Occipital lobe (tissue), 2 donors: ENCODE measurements around the gene NAMPT. TPM values are rescaled to one million over a fixed set of nuclear protein-coding genes. Genes with fewer than 3 reads are reported as not detected.
"Not testable (repeated sequence)": the region's sequence is repeated elsewhere in the genome, so short reads cannot be mapped to it uniquely, and the experiment has no call there.

Experiments used
- DNase-seq: peaks from one replicate; lab custom pipeline; 2025; lab: John Stamatoyannopoulos, UW
- total RNA-seq: library from RNA; depleted of rRNA; stranded (reverse); fragments of >200 nt; gene quantifications from one replicate; pipeline ENCODE4 v1.2.3, GENCODE V29; 2014

NAMPT gene
- 83.3 TPM for total RNA-seq

GRCh38 chr7:106284714-106285050 lies at the start of gene NAMPT:
NAMPT (minus strand) TSS chr7:106284983; CDS start chr7:106284884, 99 bp downstream.
- no peak for DNase-seq

GRCh38 chr7:106332201-106332600 lies 47.4 kb upstream of the NAMPT start:
- DNase-seq: no peak

GRCh38 chr7:106331441-106332175 lies 46.8 kb upstream of the NAMPT start:
- no peak for DNase-seq

- DNase-seq: no peak
These were observed 45.4 kb upstream of the NAMPT start for GRCh38 chr7:106329971-106330733.

GRCh38 chr7:106329408-106329807 lies 44.6 kb upstream of the NAMPT start:
- no peak for DNase-seq

GRCh38 chr7:106327538-106328481 lies 43.0 kb upstream of the NAMPT start:
- DNase-seq: no peak

GRCh38 chr7:106326594-106327537 lies 42.1 kb upstream of the NAMPT start:
- DNase-seq: no peak

- not testable (repeated sequence) for DNase-seq
These were observed 39.7 kb upstream of the NAMPT start for GRCh38 chr7:106324509-106324908.

GRCh38 chr7:106320254-106320770 lies 35.5 kb upstream of the NAMPT start:
- DNase-seq: not testable (repeated sequence)

GRCh38 chr7:106318482-106318881 lies 33.7 kb upstream of the NAMPT start:
- DNase-seq: no peak

- DNase-seq: no peak
These were observed 33.2 kb upstream of the NAMPT start for GRCh38 chr7:106317971-106318370.

- DNase-seq: no peak
These were observed 32.2 kb upstream of the NAMPT start for GRCh38 chr7:106316947-106317346.

- no peak for DNase-seq
These were observed 30.1 kb upstream of the NAMPT start for GRCh38 chr7:106314875-106315274.

- DNase-seq: no peak
These were observed 29.2 kb upstream of the NAMPT start for GRCh38 chr7:106313966-106314365.

GRCh38 chr7:106313456-106313901 lies 28.7 kb upstream of the NAMPT start:
- no peak for DNase-seq

- no peak for DNase-seq
These were observed 28.1 kb upstream of the NAMPT start for GRCh38 chr7:106312906-106313305.

GRCh38 chr7:106312099-106312871 lies 27.5 kb upstream of the NAMPT start:
- no peak for DNase-seq

GRCh38 chr7:106309362-106309761 lies 24.6 kb upstream of the NAMPT start:
- DNase-seq: no peak

- no peak for DNase-seq
These were observed 21.5 kb upstream of the NAMPT start for GRCh38 chr7:106306256-106306655.

- no peak for DNase-seq
These were observed 20.9 kb upstream of the NAMPT start for GRCh38 chr7:106305732-106306131.
